Astrocyte (in vitro differentiated cells and primary cell): ENCODE data around the gene CELF2. TPM values are rescaled to one million over a fixed set of nuclear protein-coding genes. Genes with fewer than 3 reads are reported as not detected.
A peak's percentile ranks its signal among the peaks of the same experiment; 100 is the strongest.

ENCODE experiments used
- DNase-seq: peaks from one replicate; pipeline ENCODE4 v3.0.0-alpha.2; 2010; ENCODE audit warnings: low read depth
- FAIRE-seq: peaks from 2 replicates; lab custom pipeline; 2011; peaks lifted over from hg19 to GRCh38; lab: Jason Lieb, UNC
- H2AFZ ChIP-seq: 2 replicates; pipeline ENCODE4 v1.6.0; 2012; ENCODE audit warnings: low read depth, low read length, inconsistent platforms
- H3K27ac ChIP-seq: 2 replicates; pipeline ENCODE4 v1.5.1; 2011; ENCODE audit warnings: low read depth, low read length, inconsistent platforms
- H3K27me3 ChIP-seq: 2 replicates; pipeline ENCODE4 v1.6.0; 2011; ENCODE audit warnings: low read length, inconsistent platforms; ENCODE audit not compliant: insufficient read depth
- H3K36me3 ChIP-seq: 2 replicates; pipeline ENCODE4 v1.5.1; 2011; ENCODE audit warnings: low read length, inconsistent platforms; ENCODE audit not compliant: insufficient read depth
- H3K4me1 ChIP-seq: 2 replicates; pipeline ENCODE4 v1.5.1; 2011; ENCODE audit warnings: low read length, inconsistent platforms; ENCODE audit not compliant: insufficient read depth
- H3K4me2 ChIP-seq: 2 replicates; pipeline ENCODE4 v1.6.0; 2012; ENCODE audit warnings: low read length, inconsistent platforms
- H3K4me3 ChIP-seq: 2 replicates; pipeline ENCODE4 v1.5.1; 2011; ENCODE audit warnings: low read depth, mild to moderate bottlenecking, low read length, inconsistent platforms; ENCODE audit not compliant: insufficient read depth
- H3K79me2 ChIP-seq: 2 replicates; pipeline ENCODE4 v1.6.0; 2012; ENCODE audit warnings: mild to moderate bottlenecking, low read length, inconsistent platforms; ENCODE audit not compliant: insufficient read depth
- H3K9ac ChIP-seq: 2 replicates; pipeline ENCODE4 v1.6.0; 2012; ENCODE audit warnings: mild to moderate bottlenecking, low read length, inconsistent platforms
- H3K9me3 ChIP-seq: 2 replicates; pipeline ENCODE4 v1.5.1; 2012; ENCODE audit warnings: low read depth, mild to moderate bottlenecking, low read length, inconsistent platforms; ENCODE audit not compliant: insufficient read depth
- H4K20me1 ChIP-seq: 2 replicates; pipeline ENCODE4 v1.6.0; 2012; ENCODE audit warnings: low read length, inconsistent platforms; ENCODE audit not compliant: insufficient read depth
- H3K27ac Mint-ChIP-seq: one replicate; pipeline ENCODE4 v1.8.0; 2021; ENCODE audit warnings: mild to moderate bottlenecking, mixed read lengths; ENCODE audit not compliant: unreplicated experiment
- H3K27me3 Mint-ChIP-seq: one replicate; pipeline ENCODE4 v1.8.0; 2021; ENCODE audit warnings: low read depth, mixed read lengths; ENCODE audit not compliant: unreplicated experiment
- H3K36me3 Mint-ChIP-seq: one replicate; pipeline ENCODE4 v1.8.0; 2021; ENCODE audit warnings: low read depth, mixed read lengths; ENCODE audit not compliant: unreplicated experiment
- H3K4me1 Mint-ChIP-seq: one replicate; pipeline ENCODE4 v1.8.0; 2021; ENCODE audit warnings: low read depth, mixed read lengths; ENCODE audit not compliant: unreplicated experiment
- H3K4me3 Mint-ChIP-seq: one replicate; pipeline ENCODE4 v1.8.0; 2021; ENCODE audit warnings: mild to moderate bottlenecking, moderate library complexity, mixed read lengths; ENCODE audit not compliant: unreplicated experiment
- H3K9me3 Mint-ChIP-seq: one replicate; pipeline ENCODE4 v1.8.0; 2021; ENCODE audit warnings: mild to moderate bottlenecking, mixed read lengths; ENCODE audit not compliant: unreplicated experiment
- CTCF ChIP-seq: IDR thresholded peaks from 2 replicates; pipeline ENCODE4 v1.5.1; 2011; ENCODE audit warnings: low read depth, mild to moderate bottlenecking, inconsistent platforms, low read length, moderate library complexity; ENCODE audit not compliant: insufficient read depth
- EZH2 ChIP-seq: IDR thresholded peaks from 2 replicates; pipeline ENCODE4 v1.6.1; 2012; ENCODE audit warnings: mild to moderate bottlenecking, low read length, inconsistent platforms; ENCODE audit not compliant: insufficient read depth
- total RNA-seq: library from RNA; stranded (reverse); gene quantifications from 2 replicates; pipeline ENCODE4 v1.2.1, GENCODE V29; 2021

Gene CELF2
- total RNA-seq, 1 donor from 2014 or later, result 76.1 TPM

- Histone ChIP-seq H3K27ac (no peak overlapping the region), H3K36me3 (no peaks in the 10 kb centered on the region), H3K4me1 (peaks cover 15% of the 10 kb centered on the region), H3K4me2 (no peak overlapping the region), H3K9me3 (no peaks in the 10 kb centered on the region), H3K27me3 (no peaks in the 10 kb centered on the region), H3K79me2 (no peaks in the 10 kb centered on the region), H4K20me1 (no peaks in the 10 kb centered on the region), H3K4me3 (no peak overlapping the region), H3K9ac (no peak overlapping the region), H2AFZ (no peak overlapping the region)
- TF ChIP-seq EZH2 (no peak), CTCF (no peak)
- H3K27ac Mint-ChIP-seq, result no peak overlapping the region
- H3K9me3 Mint-ChIP-seq, result no peaks in the 10 kb centered on the region
- H3K36me3 Mint-ChIP-seq, result peaks cover 3% of the 10 kb centered on the region
- H3K27me3 Mint-ChIP-seq, result no peaks in the 10 kb centered on the region
- no peak for FAIRE-seq
- peak; percentile 12 for DNase-seq
- H3K4me3 Mint-ChIP-seq, result no peak overlapping the region
- H3K4me1 Mint-ChIP-seq, result peaks cover 38% of the 10 kb centered on the region
These were observed 312.8 kb downstream of the CELF2 start for GRCh38 chr10:11330383-11331045.

- Mint-ChIP-seq H3K27me3 (no peaks in the 10 kb centered on the region), H3K27ac (no peak overlapping the region), H3K4me1 (peaks cover 34% of the 10 kb centered on the region), H3K36me3 (peaks cover 3% of the 10 kb centered on the region), H3K9me3 (no peaks in the 10 kb centered on the region), H3K4me3 (no peak overlapping the region)
- no peak for DNase-seq
- Histone ChIP-seq H3K4me1 (peaks cover 9% of the 10 kb centered on the region), H3K9me3 (no peaks in the 10 kb centered on the region), H3K4me2 (no peak overlapping the region), H3K27me3 (no peaks in the 10 kb centered on the region), H3K36me3 (no peaks in the 10 kb centered on the region), H2AFZ (no peak overlapping the region), H3K9ac (no peak overlapping the region), H3K27ac (peak overlapping the region; percentile 5), H3K79me2 (no peaks in the 10 kb centered on the region), H3K4me3 (no peak overlapping the region), H4K20me1 (no peaks in the 10 kb centered on the region)
- TF ChIP-seq EZH2 (no peak), CTCF (no peak)
- no peak for FAIRE-seq
These were observed 313.4 kb downstream of the CELF2 start for GRCh38 chr10:11331046-11331577.

- Histone ChIP-seq H3K4me1 (peaks cover 6% of the 10 kb centered on the region), H2AFZ (no peak overlapping the region)
- DNase-seq, result peak; percentile 3
These were observed 314.1 kb downstream of the CELF2 start for GRCh38 chr10:11331726-11332125.

More at GRCh38 chr10:11331726-11332125, 314.1 kb downstream of the CELF2 start:
- TF ChIP-seq CTCF, result no peak
- TF ChIP-seq EZH2, result no peak
- no peak overlapping the region for H3K4me3 Mint-ChIP-seq
- H3K27me3 ChIP-seq, result no peaks in the 10 kb centered on the region
- H3K9me3 ChIP-seq, result no peaks in the 10 kb centered on the region
- H3K27me3 Mint-ChIP-seq, result no peaks in the 10 kb centered on the region
- H3K36me3 ChIP-seq, result no peaks in the 10 kb centered on the region
- peaks cover 30% of the 10 kb centered on the region for H3K4me1 Mint-ChIP-seq
- FAIRE-seq, result no peak
- no peak overlapping the region for H3K27ac Mint-ChIP-seq
- peak overlapping the region; percentile 34 for H3K4me2 ChIP-seq
- no peak overlapping the region for H3K4me3 ChIP-seq
- H3K27ac ChIP-seq, result peak overlapping the region; percentile 5
- no peak overlapping the region for H3K9ac ChIP-seq
- peaks cover 3% of the 10 kb centered on the region for H3K36me3 Mint-ChIP-seq
- no peaks in the 10 kb centered on the region for H3K79me2 ChIP-seq
- H4K20me1 ChIP-seq, result no peaks in the 10 kb centered on the region
- no peaks in the 10 kb centered on the region for H3K9me3 Mint-ChIP-seq
